GM19397 (cell line): ENCODE data around the gene HSPD1.

Source experiments
- ATAC-seq: cut with Tn5 transposase; IDR thresholded peaks from one replicate; pipeline ENCODE4 v1.9.1; 2021; ENCODE audit warnings: mild to moderate bottlenecking, moderate library complexity; ENCODE audit not compliant: unreplicated experiment

The HSPD1 gene

GRCh38 chr2:197445746-197446145 lies 53.9 kb downstream of the HSPD1 start:
- ATAC-seq, result no peak

GRCh38 chr2:197442857-197443256 lies 56.8 kb downstream of the HSPD1 start:
- ATAC-seq, result no peak

- ATAC-seq, result no peak
Observed at GRCh38 chr2:197437380-197437779, 62.3 kb downstream of the HSPD1 start.
